ENCODE results near the gene CCDC68. TPM values are rescaled to one million over a fixed set of nuclear protein-coding genes. Genes with fewer than 3 reads are reported as not detected.

CCDC68 gene
- total and polyA plus RNA-seq, 2 of the 8 experiments (the other 6 are each of a cell fraction or from before 2014, with no cell fraction given) = 0.06 to 0.80 TPM

DNA sequence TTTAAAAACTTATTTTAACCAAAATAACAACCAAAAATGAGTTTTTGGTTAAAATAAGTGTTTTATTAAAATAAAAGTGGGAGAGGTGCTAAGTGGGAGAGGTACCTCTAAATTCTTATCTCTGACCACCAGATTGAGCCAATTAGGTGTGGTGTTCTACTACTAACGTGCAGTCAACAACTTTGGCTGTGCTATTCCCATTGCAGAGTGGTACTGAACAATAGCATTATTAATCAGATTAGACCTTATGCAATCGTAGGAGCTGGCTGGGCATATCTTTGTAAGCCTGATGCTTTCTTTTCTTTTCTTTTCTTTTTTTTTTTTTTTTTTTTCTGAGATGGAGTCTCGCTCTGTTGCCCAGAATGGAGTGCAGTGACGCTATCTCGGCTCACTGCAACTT lies 92.1 kb downstream of the CCDC68 start (continued):
- TF ChIP-seq HDAC2 (IDR thresholded peaks at IDR 0.05; ENCODE audit: borderline replicate concordance in 1 of 2, low read depth in 2 of 2, low read length in 2 of 2) (no peak), FOSL1 (IDR thresholded peaks at IDR 0.05; ENCODE audit: insufficient read depth, low read depth, low read length) (no peak), CTBP2 (IDR thresholded peaks at IDR 0.05; ENCODE audit: borderline replicate concordance, insufficient read depth, insufficient read length, low read length) (no peak)

All from H1 (cell line).